Liver (tissue), 3 donors: ENCODE data around the gene SPOCK2.
A peak's percentile ranks its signal among the peaks of the same experiment; 100 is the strongest.

ENCODE experiments used
- EGR1 ChIP-seq, 2 donors: IDR thresholded peaks; 2 replicates each; pipeline ENCODE4 v1.6.1; 2016 to 2018; ENCODE audit warnings: antibody characterized with exemption in 2 of 2, low read depth in 2 of 2
- GABPA ChIP-seq, 2 donors: IDR thresholded peaks in 1 of 2; conservative IDR thresholded peaks in 1 of 2; 2 replicates each; pipeline ENCODE4 v1.6.1; 2016; ENCODE audit warnings: antibody characterized with exemption in 2 of 2, mild to moderate bottlenecking in 1 of 2, moderate library complexity in 1 of 2
- RAD21 ChIP-seq, 2 donors: IDR thresholded peaks; 2 replicates each; pipeline ENCODE4 v1.6.1; 2016; ENCODE audit warnings: antibody characterized with exemption in 2 of 2, mild to moderate bottlenecking in 2 of 2
- SP1 ChIP-seq: IDR thresholded peaks from 2 replicates; pipeline ENCODE4 v1.6.1; 2018; ENCODE audit warnings: antibody characterized with exemption, mild to moderate bottlenecking
- TAF1 ChIP-seq: conservative IDR thresholded peaks from 2 replicates; pipeline ENCODE4 v1.6.1; 2016; ENCODE audit warnings: antibody characterized with exemption, mild to moderate bottlenecking
- ZBTB33 ChIP-seq: IDR thresholded peaks from 2 replicates; pipeline ENCODE4 v1.6.1; 2016; ENCODE audit warnings: antibody characterized with exemption
- TF ChIP-seq, protein P1 (sequence below): fragments of 150-350 bp; IDR thresholded peaks from 2 replicates; pipeline ENCODE4 v1.5.1; 2017; ENCODE audit warnings: improper control_type of control experiment, low read depth, low read length; ENCODE audit not compliant: missing input control
- TF ChIP-seq, protein P2 (sequence below): IDR thresholded peaks from 2 replicates; pipeline ENCODE4 v1.6.1; 2016; ENCODE audit warnings: antibody characterized with exemption, mild to moderate bottlenecking
- TF ChIP-seq, protein P3 (sequence below): IDR thresholded peaks from 2 replicates; pipeline ENCODE4 v1.6.1; 2016; ENCODE audit warnings: antibody characterized with exemption
- TF ChIP-seq, protein P4 (sequence below): IDR thresholded peaks from 2 replicates; pipeline ENCODE4 v1.6.1; 2016; ENCODE audit warnings: antibody characterized with exemption
- donor health status: healthy.
- donor health status: healthy.

DNA sequence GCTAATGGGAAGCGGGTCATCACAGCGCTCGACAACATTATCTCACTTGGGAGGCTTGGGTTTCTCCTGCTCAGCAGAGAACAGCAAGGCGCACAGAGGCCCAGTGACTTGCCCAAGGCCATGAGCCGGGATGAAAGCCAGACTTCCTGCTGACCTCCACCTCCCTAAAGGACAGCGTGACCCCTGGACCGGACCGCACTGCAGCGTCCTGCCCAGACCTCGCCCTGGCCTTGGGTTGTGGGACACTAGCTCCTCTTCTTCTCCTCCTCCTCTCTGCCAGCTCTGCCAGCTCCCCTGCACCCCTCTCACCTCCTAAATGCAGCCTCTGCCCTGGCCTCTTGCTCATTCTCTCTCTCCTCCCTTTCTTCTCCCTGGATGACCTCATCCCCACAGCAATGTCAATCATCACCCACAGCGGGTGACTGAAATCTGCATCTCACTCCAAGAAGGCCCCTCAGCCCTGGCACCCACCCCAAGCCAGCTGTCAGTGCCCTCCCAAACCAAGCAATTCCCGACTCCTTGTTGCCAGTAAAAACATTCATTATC, 19.4 kb downstream of the SPOCK2 start:
- TF ChIP-seq, protein P1, sequence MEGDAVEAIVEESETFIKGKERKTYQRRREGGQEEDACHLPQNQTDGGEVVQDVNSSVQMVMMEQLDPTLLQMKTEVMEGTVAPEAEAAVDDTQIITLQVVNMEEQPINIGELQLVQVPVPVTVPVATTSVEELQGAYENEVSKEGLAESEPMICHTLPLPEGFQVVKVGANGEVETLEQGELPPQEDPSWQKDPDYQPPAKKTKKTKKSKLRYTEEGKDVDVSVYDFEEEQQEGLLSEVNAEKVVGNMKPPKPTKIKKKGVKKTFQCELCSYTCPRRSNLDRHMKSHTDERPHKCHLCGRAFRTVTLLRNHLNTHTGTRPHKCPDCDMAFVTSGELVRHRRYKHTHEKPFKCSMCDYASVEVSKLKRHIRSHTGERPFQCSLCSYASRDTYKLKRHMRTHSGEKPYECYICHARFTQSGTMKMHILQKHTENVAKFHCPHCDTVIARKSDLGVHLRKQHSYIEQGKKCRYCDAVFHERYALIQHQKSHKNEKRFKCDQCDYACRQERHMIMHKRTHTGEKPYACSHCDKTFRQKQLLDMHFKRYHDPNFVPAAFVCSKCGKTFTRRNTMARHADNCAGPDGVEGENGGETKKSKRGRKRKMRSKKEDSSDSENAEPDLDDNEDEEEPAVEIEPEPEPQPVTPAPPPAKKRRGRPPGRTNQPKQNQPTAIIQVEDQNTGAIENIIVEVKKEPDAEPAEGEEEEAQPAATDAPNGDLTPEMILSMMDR = no peak
- TF ChIP-seq, protein P2, sequence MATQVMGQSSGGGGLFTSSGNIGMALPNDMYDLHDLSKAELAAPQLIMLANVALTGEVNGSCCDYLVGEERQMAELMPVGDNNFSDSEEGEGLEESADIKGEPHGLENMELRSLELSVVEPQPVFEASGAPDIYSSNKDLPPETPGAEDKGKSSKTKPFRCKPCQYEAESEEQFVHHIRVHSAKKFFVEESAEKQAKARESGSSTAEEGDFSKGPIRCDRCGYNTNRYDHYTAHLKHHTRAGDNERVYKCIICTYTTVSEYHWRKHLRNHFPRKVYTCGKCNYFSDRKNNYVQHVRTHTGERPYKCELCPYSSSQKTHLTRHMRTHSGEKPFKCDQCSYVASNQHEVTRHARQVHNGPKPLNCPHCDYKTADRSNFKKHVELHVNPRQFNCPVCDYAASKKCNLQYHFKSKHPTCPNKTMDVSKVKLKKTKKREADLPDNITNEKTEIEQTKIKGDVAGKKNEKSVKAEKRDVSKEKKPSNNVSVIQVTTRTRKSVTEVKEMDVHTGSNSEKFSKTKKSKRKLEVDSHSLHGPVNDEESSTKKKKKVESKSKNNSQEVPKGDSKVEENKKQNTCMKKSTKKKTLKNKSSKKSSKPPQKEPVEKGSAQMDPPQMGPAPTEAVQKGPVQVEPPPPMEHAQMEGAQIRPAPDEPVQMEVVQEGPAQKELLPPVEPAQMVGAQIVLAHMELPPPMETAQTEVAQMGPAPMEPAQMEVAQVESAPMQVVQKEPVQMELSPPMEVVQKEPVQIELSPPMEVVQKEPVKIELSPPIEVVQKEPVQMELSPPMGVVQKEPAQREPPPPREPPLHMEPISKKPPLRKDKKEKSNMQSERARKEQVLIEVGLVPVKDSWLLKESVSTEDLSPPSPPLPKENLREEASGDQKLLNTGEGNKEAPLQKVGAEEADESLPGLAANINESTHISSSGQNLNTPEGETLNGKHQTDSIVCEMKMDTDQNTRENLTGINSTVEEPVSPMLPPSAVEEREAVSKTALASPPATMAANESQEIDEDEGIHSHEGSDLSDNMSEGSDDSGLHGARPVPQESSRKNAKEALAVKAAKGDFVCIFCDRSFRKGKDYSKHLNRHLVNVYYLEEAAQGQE = no peak
- TF ChIP-seq, protein P3, sequence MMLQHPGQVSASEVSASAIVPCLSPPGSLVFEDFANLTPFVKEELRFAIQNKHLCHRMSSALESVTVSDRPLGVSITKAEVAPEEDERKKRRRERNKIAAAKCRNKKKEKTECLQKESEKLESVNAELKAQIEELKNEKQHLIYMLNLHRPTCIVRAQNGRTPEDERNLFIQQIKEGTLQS = peak; percentile 17
- TF ChIP-seq TAF1 (no peak), EGR1 (IDR thresholded peaks at IDR 0.05; ENCODE audit: low read depth in 2 of 2) (no peak), SP1 (no peak), GABPA (IDR thresholded peaks at IDR 0.05 in 1 of 2, conservative IDR thresholded peaks at IDR 0.05 in 1 of 2) (no peak), ZBTB33 (no peak), RAD21 (IDR thresholded peaks at IDR 0.05) (no peak)
- TF ChIP-seq, protein P4, sequence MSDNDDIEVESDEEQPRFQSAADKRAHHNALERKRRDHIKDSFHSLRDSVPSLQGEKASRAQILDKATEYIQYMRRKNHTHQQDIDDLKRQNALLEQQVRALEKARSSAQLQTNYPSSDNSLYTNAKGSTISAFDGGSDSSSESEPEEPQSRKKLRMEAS = no peak
